Esophagus muscularis mucosa (tissue), 3 donors: ENCODE measurements around the gene BCS1L.

Experiments used
- POLR2AphosphoS5 ChIP-seq, 2 donors: sonication (generic); formaldehyde crosslinking; IDR thresholded peaks; one replicate each; pipeline ENCODE4 v1.6.1; 2017; ENCODE audit warnings: antibody characterized with exemption in 2 of 2
- TF ChIP-seq, protein P1 (sequence below), 3 experiments: fragments of 200-600 bp in 2 of 3; fragments of 450-650 bp in 1 of 3; sonication (generic) in 2 of 3; IDR thresholded peaks; one replicate each; pipeline ENCODE4 v1.5.1; 2017 to 2019; ENCODE audit warnings: antibody characterized with exemption in 3 of 3, mild to moderate bottlenecking in 2 of 3, moderate library complexity in 1 of 3

DNA sequence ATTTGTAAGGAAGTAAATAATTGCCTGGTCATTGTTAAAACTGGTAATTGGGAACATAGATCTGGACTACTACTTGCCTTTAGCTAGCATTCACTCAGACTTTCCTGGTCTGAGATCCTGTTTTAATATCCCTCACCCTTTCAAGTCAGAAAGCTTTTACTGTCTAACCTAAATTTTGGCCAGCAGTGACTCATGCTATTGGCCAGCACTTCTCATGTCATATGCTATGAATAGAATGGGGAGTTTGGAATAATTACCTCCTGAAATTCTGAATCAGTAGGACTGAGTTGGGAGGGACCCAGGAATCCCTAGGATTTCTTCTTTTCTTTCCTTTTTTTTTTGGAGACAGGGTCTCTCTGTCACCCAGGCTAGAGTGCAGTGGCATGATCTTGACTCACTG is 31.8 kb downstream of the BCS1L start:
- TF ChIP-seq, protein P1, sequence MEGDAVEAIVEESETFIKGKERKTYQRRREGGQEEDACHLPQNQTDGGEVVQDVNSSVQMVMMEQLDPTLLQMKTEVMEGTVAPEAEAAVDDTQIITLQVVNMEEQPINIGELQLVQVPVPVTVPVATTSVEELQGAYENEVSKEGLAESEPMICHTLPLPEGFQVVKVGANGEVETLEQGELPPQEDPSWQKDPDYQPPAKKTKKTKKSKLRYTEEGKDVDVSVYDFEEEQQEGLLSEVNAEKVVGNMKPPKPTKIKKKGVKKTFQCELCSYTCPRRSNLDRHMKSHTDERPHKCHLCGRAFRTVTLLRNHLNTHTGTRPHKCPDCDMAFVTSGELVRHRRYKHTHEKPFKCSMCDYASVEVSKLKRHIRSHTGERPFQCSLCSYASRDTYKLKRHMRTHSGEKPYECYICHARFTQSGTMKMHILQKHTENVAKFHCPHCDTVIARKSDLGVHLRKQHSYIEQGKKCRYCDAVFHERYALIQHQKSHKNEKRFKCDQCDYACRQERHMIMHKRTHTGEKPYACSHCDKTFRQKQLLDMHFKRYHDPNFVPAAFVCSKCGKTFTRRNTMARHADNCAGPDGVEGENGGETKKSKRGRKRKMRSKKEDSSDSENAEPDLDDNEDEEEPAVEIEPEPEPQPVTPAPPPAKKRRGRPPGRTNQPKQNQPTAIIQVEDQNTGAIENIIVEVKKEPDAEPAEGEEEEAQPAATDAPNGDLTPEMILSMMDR (IDR thresholded peaks at IDR 0.05) = no peak
- TF ChIP-seq POLR2AphosphoS5 (IDR thresholded peaks at IDR 0.05) = no peak
